ENCODE results near the gene SLC25A21. TPM values are rescaled to one million over a fixed set of nuclear protein-coding genes. Genes with fewer than 3 reads are reported as not detected.

SLC25A21 gene
- total RNA-seq, 1 experiment from 2014 or later: 2.1 TPM

GRCh38 chr14:36649872-36650650 lies 522.3 kb downstream of the SLC25A21 start:
- intact Hi-C loops (cut with micrococcal nuclease; ENCODE audit: unreplicated experiment): loop anchor here (2.0 to 10.0 kb wide), 3 partner anchors 95 to 505 kb away; no protein-coding TSS in a partner anchor
- DNase-seq (ENCODE audit: low read depth, low spot score) (no peak), ATAC-seq (no peak)
- in situ Hi-C loops (cut with HindIII; ENCODE audit: low pct_unique_long_range_greater_than_20kb, low sequenced_read_pairs): no loop called here
- peaks cover 4% of the 10 kb centered on the region for H3K27me3 ChIP-seq (ENCODE audit: control insufficient read depth, insufficient read depth, low read length)
- H3K36me3 ChIP-seq (ENCODE audit: control insufficient read depth, insufficient read depth, low read length): no peaks in the 10 kb centered on the region
- H3K4me3 ChIP-seq (ENCODE audit: low read depth in 2 of 2, low read length in 2 of 2): no peak overlapping the region
- no peaks in the 10 kb centered on the region for H3K4me1 ChIP-seq (ENCODE audit: control insufficient read depth, insufficient read depth, low read length)
- H3K9me3 ChIP-seq (ENCODE audit: control insufficient read depth, insufficient read depth, low read depth, low read length): no peaks in the 10 kb centered on the region
- no TSS peak for BruUV-seq (replicated peaks)
- TF ChIP-seq TCF7L2 (IDR thresholded peaks at IDR 0.05; ENCODE audit: low read depth, low read length): no peak
- no peak for TF ChIP-seq CTCF (IDR thresholded peaks at IDR 0.05)
- TF ChIP-seq POLR2AphosphoS5 (IDR thresholded peaks at IDR 0.05; ENCODE audit: low read depth, low read length): no peak
- TF ChIP-seq REST (IDR thresholded peaks at IDR 0.05; ENCODE audit: insufficient read depth in 1 of 2, low read depth in 2 of 2, low read length in 1 of 2): no peak
- no peak for TF ChIP-seq SIN3A (IDR thresholded peaks at IDR 0.05; ENCODE audit: borderline replicate concordance, insufficient read depth, low read depth, low read length)
- POLR2A ChIA-PET: no interaction called here
- CTCF ChIA-PET: interaction anchor here (0.9 kb wide), 1 partner anchor 292 kb away, joined by 4 read pairs; no protein-coding TSS in a partner anchor
- H3K27ac ChIP-seq (ENCODE audit: low read length): no peak overlapping the region

- H3K4me1 ChIP-seq (ENCODE audit: control insufficient read depth, insufficient read depth, low read length): no peaks in the 10 kb centered on the region
- intact Hi-C loops (cut with micrococcal nuclease; ENCODE audit: unreplicated experiment): loop anchor here (2.0 to 10.0 kb wide), 3 partner anchors 97 to 507 kb away; no protein-coding TSS in a partner anchor
- peak; percentile 94 for ATAC-seq
- H3K27me3 ChIP-seq (ENCODE audit: control insufficient read depth, insufficient read depth, low read length): peaks cover 4% of the 10 kb centered on the region
- no peaks in the 10 kb centered on the region for H3K36me3 ChIP-seq (ENCODE audit: control insufficient read depth, insufficient read depth, low read length)
- BruUV-seq (replicated peaks): no TSS peak
- CTCF ChIA-PET: interaction anchor here (0.6 to 2.2 kb wide), 5 partner anchors 8 to 517 kb away, joined by 3 to 6 read pairs (median 5); no protein-coding TSS in a partner anchor
- in situ Hi-C loops (cut with HindIII; ENCODE audit: low pct_unique_long_range_greater_than_20kb, low sequenced_read_pairs): no loop called here
- TF ChIP-seq CTCF (IDR thresholded peaks at IDR 0.05) (peak; percentile 73), POLR2AphosphoS5 (IDR thresholded peaks at IDR 0.05; ENCODE audit: low read depth, low read length) (no peak)
- DNase-seq (ENCODE audit: low read depth, low spot score): no peak
- H3K27ac ChIP-seq (ENCODE audit: low read length): no peak overlapping the region
- H3K9me3 ChIP-seq (ENCODE audit: control insufficient read depth, insufficient read depth, low read depth, low read length): no peaks in the 10 kb centered on the region
- POLR2A ChIA-PET: interaction anchor here (0.6 kb wide), 1 partner anchor 257 kb away, joined by 5 read pairs; no protein-coding TSS in a partner anchor
- H3K4me3 ChIP-seq (ENCODE audit: low read depth in 2 of 2, low read length in 2 of 2): peak overlapping the region; percentile 37 to 54
Measured at GRCh38 chr14:36647824-36648753, 524.3 kb downstream of the SLC25A21 start.
